ENCODE results near the gene UBLCP1.

UBLCP1 gene

GRCh38 chr5:159332800-159333544, 69.9 kb downstream of the UBLCP1 start:
- TF ChIP-seq, protein P1, sequence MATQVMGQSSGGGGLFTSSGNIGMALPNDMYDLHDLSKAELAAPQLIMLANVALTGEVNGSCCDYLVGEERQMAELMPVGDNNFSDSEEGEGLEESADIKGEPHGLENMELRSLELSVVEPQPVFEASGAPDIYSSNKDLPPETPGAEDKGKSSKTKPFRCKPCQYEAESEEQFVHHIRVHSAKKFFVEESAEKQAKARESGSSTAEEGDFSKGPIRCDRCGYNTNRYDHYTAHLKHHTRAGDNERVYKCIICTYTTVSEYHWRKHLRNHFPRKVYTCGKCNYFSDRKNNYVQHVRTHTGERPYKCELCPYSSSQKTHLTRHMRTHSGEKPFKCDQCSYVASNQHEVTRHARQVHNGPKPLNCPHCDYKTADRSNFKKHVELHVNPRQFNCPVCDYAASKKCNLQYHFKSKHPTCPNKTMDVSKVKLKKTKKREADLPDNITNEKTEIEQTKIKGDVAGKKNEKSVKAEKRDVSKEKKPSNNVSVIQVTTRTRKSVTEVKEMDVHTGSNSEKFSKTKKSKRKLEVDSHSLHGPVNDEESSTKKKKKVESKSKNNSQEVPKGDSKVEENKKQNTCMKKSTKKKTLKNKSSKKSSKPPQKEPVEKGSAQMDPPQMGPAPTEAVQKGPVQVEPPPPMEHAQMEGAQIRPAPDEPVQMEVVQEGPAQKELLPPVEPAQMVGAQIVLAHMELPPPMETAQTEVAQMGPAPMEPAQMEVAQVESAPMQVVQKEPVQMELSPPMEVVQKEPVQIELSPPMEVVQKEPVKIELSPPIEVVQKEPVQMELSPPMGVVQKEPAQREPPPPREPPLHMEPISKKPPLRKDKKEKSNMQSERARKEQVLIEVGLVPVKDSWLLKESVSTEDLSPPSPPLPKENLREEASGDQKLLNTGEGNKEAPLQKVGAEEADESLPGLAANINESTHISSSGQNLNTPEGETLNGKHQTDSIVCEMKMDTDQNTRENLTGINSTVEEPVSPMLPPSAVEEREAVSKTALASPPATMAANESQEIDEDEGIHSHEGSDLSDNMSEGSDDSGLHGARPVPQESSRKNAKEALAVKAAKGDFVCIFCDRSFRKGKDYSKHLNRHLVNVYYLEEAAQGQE (IDR thresholded peaks at IDR 0.05; ENCODE audit: insufficient read depth in 1 of 2, low read depth in 2 of 2, low read length in 2 of 2), result no peak
- TF ChIP-seq POLR2AphosphoS5 (IDR thresholded peaks at IDR 0.05; ENCODE audit: low read depth, low read length) (no peak), TAF1 (IDR thresholded peaks at IDR 0.05; ENCODE audit: borderline replicate concordance, insufficient read depth, low read length) (no peak), SIN3A (IDR thresholded peaks at IDR 0.05; ENCODE audit: borderline replicate concordance, insufficient read depth, low read length) (no peak), FOXP2 (optimal IDR thresholded peaks at IDR 0.05; ENCODE audit: borderline replicate concordance, extremely low read depth, extremely low read length, insufficient read depth) (no peak)

GRCh38 chr5:159333545-159333925, 70.4 kb downstream of the UBLCP1 start:
- no peak for TF ChIP-seq POLR2AphosphoS5 (IDR thresholded peaks at IDR 0.05; ENCODE audit: low read depth, low read length)
- TF ChIP-seq TAF1 (IDR thresholded peaks at IDR 0.05; ENCODE audit: borderline replicate concordance, insufficient read depth, low read length), result no peak
- TF ChIP-seq SIN3A (IDR thresholded peaks at IDR 0.05; ENCODE audit: borderline replicate concordance, insufficient read depth, low read length), result no peak
- no peak for TF ChIP-seq FOXP2 (optimal IDR thresholded peaks at IDR 0.05; ENCODE audit: borderline replicate concordance, extremely low read depth, extremely low read length, insufficient read depth)
- TF ChIP-seq, protein P1 (IDR thresholded peaks at IDR 0.05; ENCODE audit: insufficient read depth in 1 of 2, low read depth in 2 of 2, low read length in 2 of 2), result no peak
